ENCODE data around the gene UBAP1L. TPM values are rescaled to one million over a fixed set of nuclear protein-coding genes. Genes with fewer than 3 reads are reported as not detected.
A peak's percentile ranks its signal among the peaks of the same experiment; 100 is the strongest.

The UBAP1L gene
- total RNA-seq, 1 experiment from 2014 or later = 3.0 TPM

- no peaks in the 10 kb centered on the region for H4K20me1 ChIP-seq (ENCODE audit: control insufficient read depth, insufficient read depth, insufficient read length)
- H3K4me3 Mint-ChIP-seq = 0 out of 5 replicates have a peak overlapping the region, but pooled peaks of 1 of the 2 experiments have one; percentile 45
- no peak overlapping the region for H4K91ac ChIP-seq (ENCODE audit: insufficient read length, low read depth, low read length)
- H3K27me3 Mint-ChIP-seq (ENCODE audit: low read depth) = peaks cover 7% of the 10 kb centered on the region
- H3K27ac Mint-ChIP-seq = no peak overlapping the region; a peak in 1 of 7 replicates
- H3K4me1 ChIP-seq (ENCODE audit: insufficient read depth, low read length) = peaks cover 5% of the 10 kb centered on the region; the same call in 1 of the 2 replicates
- no peak overlapping the region for H3K23ac ChIP-seq (ENCODE audit: insufficient read length, low read depth, low read length)
- no peak overlapping the region for H3K4me2 ChIP-seq (ENCODE audit: insufficient read depth, insufficient read length, low read length)
- no peak overlapping the region for H3K56ac ChIP-seq (ENCODE audit: insufficient read length, low read depth, low read length)
- H3K23me2 ChIP-seq (ENCODE audit: insufficient read length, low read depth, low read length, poor library complexity, severe bottlenecking) = no peaks in the 10 kb centered on the region
- no peak overlapping the region for H4K5ac ChIP-seq (ENCODE audit: insufficient read length, low read depth, low read length)
- no peaks in the 10 kb centered on the region for H3K79me2 ChIP-seq (ENCODE audit: insufficient read depth, low read length)
- no peak overlapping the region for H2AK5ac ChIP-seq (ENCODE audit: insufficient read length, low read length)
- no peaks in the 10 kb centered on the region for H3K36me3 Mint-ChIP-seq (ENCODE audit: insufficient read depth in 1 of 3, low read depth in 3 of 3)
- H3K4ac ChIP-seq (ENCODE audit: low read depth, low read length) = no peak overlapping the region
- no peak overlapping the region for H3K9ac ChIP-seq (ENCODE audit: extremely low read depth, insufficient read length, low read length)
- no peak overlapping the region for H2BK20ac ChIP-seq (ENCODE audit: low read depth, low read length, poor library complexity, severe bottlenecking)
- H2BK12ac ChIP-seq (ENCODE audit: insufficient read length, low read depth, low read length) = no peak overlapping the region
- no peaks in the 10 kb centered on the region for H3K9me3 ChIP-seq (ENCODE audit: control insufficient read depth, low read depth, low read length)
- H3K79me1 ChIP-seq (ENCODE audit: insufficient read depth, low read depth, low read length, poor library complexity, severe bottlenecking) = no peaks in the 10 kb centered on the region
- WGBS (ENCODE audit: extremely low coverage, insufficient read length, low lambda C conversion rate) = no CpG with 5 or more reads among the region's 6 CpGs
- H3K27me3 ChIP-seq (ENCODE audit: insufficient read depth, low read length) = no peaks in the 10 kb centered on the region
- H3K18ac ChIP-seq (ENCODE audit: insufficient read length, low read depth, low read length) = no peak overlapping the region
- H4K8ac ChIP-seq (replicated peaks; ENCODE audit: insufficient read length, low read depth, low read length) = no peak overlapping the region
- no peak overlapping the region for H2AFZ ChIP-seq (ENCODE audit: low read length)
- no peak overlapping the region for H2BK15ac ChIP-seq (ENCODE audit: low read depth, low read length)
- H3K27ac ChIP-seq (ENCODE audit: insufficient read length, low read depth, low read length) = no peak overlapping the region
- no peak overlapping the region for H3T11ph ChIP-seq (ENCODE audit: low read length)
- DNase-seq = no peak
- H3K4me1 Mint-ChIP-seq = peaks cover 48 to 57% of the 10 kb centered on the region in 2 experiments
- TF ChIP-seq, protein P1, sequence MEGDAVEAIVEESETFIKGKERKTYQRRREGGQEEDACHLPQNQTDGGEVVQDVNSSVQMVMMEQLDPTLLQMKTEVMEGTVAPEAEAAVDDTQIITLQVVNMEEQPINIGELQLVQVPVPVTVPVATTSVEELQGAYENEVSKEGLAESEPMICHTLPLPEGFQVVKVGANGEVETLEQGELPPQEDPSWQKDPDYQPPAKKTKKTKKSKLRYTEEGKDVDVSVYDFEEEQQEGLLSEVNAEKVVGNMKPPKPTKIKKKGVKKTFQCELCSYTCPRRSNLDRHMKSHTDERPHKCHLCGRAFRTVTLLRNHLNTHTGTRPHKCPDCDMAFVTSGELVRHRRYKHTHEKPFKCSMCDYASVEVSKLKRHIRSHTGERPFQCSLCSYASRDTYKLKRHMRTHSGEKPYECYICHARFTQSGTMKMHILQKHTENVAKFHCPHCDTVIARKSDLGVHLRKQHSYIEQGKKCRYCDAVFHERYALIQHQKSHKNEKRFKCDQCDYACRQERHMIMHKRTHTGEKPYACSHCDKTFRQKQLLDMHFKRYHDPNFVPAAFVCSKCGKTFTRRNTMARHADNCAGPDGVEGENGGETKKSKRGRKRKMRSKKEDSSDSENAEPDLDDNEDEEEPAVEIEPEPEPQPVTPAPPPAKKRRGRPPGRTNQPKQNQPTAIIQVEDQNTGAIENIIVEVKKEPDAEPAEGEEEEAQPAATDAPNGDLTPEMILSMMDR (conservative IDR thresholded peaks at IDR 0.05) = no peak
- H2BK120ac ChIP-seq (ENCODE audit: low read depth, low read length, poor library complexity, severe bottlenecking) = no peak overlapping the region
- H3K14ac ChIP-seq (ENCODE audit: insufficient read depth, low read length) = peak overlapping the region; percentile 45; the same call in 1 of the 2 replicates
- H2BK5ac ChIP-seq (ENCODE audit: insufficient read length, low read length) = no peak overlapping the region
- H3K9me3 Mint-ChIP-seq = no peaks in the 10 kb centered on the region; a peak in 1 of 5 replicates
These were observed 26.4 kb downstream of the UBAP1L start for GRCh38 chr15:65088643-65089021.

All from H9 (cell line).